ENCODE measurements around the gene QRFPR. TPM values are rescaled to one million over a fixed set of nuclear protein-coding genes. Genes with fewer than 3 reads are reported as not detected.

The QRFPR gene
- total RNA-seq, 6 donors from 2014 or later = not detected

DNA sequence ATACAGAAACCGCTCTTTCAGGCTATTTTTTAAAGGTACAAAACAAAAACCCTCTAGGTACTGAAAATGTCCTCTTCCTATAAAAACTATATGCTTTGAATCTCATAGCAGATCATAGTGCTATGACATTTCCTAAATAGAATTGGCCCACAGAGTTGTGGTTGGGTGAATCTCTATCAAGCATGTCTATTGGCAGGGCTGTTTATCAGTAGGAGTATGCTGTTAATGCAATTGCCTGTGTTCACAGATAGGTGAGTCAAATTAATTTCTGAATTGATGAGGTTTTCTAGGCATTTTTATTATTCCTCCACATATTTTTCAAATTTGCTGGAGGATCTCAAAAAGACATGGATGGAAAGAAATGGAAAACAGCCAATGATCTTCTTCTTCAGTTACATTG is 73.9 kb downstream of the QRFPR start:
- H3K27me3 ChIP-seq = no peaks in the 10 kb centered on the region
- WGBS, 2 donors = 74 to 80% methylated on average over 1 of the region's 1 CpG
- DNase-seq = no peak
- no peak overlapping the region for H3K4me3 ChIP-seq
- H3K27ac ChIP-seq = no peak overlapping the region
- no peaks in the 10 kb centered on the region for H3K9me3 ChIP-seq
- TF ChIP-seq POLR2A (IDR thresholded peaks at IDR 0.05) (no peak), POLR2AphosphoS5 (IDR thresholded peaks at IDR 0.05) (no peak), EP300 (IDR thresholded peaks at IDR 0.05) (no peak)
- TF ChIP-seq, protein P1, sequence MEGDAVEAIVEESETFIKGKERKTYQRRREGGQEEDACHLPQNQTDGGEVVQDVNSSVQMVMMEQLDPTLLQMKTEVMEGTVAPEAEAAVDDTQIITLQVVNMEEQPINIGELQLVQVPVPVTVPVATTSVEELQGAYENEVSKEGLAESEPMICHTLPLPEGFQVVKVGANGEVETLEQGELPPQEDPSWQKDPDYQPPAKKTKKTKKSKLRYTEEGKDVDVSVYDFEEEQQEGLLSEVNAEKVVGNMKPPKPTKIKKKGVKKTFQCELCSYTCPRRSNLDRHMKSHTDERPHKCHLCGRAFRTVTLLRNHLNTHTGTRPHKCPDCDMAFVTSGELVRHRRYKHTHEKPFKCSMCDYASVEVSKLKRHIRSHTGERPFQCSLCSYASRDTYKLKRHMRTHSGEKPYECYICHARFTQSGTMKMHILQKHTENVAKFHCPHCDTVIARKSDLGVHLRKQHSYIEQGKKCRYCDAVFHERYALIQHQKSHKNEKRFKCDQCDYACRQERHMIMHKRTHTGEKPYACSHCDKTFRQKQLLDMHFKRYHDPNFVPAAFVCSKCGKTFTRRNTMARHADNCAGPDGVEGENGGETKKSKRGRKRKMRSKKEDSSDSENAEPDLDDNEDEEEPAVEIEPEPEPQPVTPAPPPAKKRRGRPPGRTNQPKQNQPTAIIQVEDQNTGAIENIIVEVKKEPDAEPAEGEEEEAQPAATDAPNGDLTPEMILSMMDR (IDR thresholded peaks at IDR 0.05) = no peak
- no peaks in the 10 kb centered on the region for H3K36me3 ChIP-seq
- no peaks in the 10 kb centered on the region for H3K4me1 ChIP-seq
- ATAC-seq (ENCODE audit: low FRiP score in 2 of 2) = no peak

DNA sequence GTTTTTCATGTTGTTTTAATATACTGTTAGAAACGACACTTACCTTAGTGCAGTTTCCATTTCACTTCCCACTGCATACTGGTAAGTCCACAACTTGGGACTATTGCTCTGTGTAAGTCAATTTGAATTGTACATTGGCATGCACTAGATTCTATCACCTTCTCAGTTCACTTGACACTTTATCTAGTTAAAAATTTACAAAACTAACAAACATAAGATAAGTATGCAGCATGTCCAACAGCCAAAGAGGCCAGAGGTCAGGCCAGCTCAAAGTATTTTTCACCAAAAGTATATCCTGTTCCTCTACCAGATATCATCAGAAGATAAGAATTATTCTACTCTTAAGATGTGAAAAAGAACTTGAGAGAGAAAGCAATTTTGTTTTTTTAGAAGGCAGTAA is 75.9 kb downstream of the QRFPR start:
- Histone ChIP-seq H3K27ac (no peak overlapping the region), H3K4me1 (no peaks in the 10 kb centered on the region), H3K36me3 (no peaks in the 10 kb centered on the region), H3K27me3 (no peaks in the 10 kb centered on the region), H3K4me3 (no peak overlapping the region), H3K9me3 (no peaks in the 10 kb centered on the region)
- WGBS, 2 donors = 61 to 67% methylated on average over 1 of the region's 1 CpG
- TF ChIP-seq POLR2A (IDR thresholded peaks at IDR 0.05) (no peak), EP300 (IDR thresholded peaks at IDR 0.05) (no peak), POLR2AphosphoS5 (IDR thresholded peaks at IDR 0.05) (no peak)
- TF ChIP-seq, protein P1 (IDR thresholded peaks at IDR 0.05) = no peak
- no peak for DNase-seq
- ATAC-seq (ENCODE audit: low FRiP score in 2 of 2) = no peak

DNA sequence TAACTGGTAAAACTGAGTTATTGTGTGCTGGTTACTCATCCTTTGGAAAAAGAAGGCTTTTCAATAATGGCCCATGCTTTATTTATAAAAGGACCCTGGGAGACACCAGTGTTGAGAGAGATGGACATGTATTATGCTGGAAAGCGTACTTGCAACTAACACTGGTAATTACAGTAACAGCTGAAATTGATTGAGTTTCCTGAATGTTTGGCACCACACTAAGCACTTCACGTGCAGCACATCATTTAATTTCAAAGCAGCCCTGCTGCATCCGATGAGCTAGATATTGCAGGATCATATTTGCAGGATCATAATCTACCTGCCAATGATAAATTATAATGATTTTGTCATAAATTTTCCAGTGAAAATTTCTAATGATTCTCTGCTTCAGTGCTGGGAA is 81.5 kb downstream of the QRFPR start:
- H3K4me1 ChIP-seq = no peaks in the 10 kb centered on the region
- no peak for ATAC-seq (ENCODE audit: low FRiP score in 2 of 2)
- H3K4me3 ChIP-seq = no peak overlapping the region
- H3K36me3 ChIP-seq = no peaks in the 10 kb centered on the region
- TF ChIP-seq, protein P1 (IDR thresholded peaks at IDR 0.05) = no peak
- TF ChIP-seq POLR2AphosphoS5 (IDR thresholded peaks at IDR 0.05) = no peak
- no peak for TF ChIP-seq EP300 (IDR thresholded peaks at IDR 0.05)
- TF ChIP-seq POLR2A (IDR thresholded peaks at IDR 0.05) = no peak
- H3K27ac ChIP-seq = no peak overlapping the region
- H3K27me3 ChIP-seq = no peaks in the 10 kb centered on the region
- 73 to 78% methylated on average over 3 of the region's 3 CpGs for WGBS, 2 donors
- no peak for DNase-seq
- no peaks in the 10 kb centered on the region for H3K9me3 ChIP-seq

DNA sequence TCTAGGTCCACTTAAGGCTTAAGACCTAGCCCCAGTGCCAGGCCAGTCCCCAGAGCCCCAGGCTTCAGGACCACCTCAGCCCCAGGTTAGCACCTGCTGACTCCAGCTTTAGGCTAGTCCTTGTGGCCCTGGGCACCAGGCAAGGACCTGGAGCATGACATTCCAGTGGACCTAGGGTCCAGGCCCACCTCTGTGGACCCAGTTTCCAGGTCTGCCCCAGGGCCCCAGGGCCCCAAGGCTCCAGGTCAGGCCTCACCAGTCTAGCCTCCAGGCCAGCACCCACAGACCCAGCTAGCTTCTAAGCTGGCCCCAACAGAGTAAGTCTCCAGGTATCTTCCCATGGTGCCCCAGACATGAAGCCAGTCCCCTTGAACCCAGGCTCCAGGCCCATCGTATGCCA is 97.5 kb downstream of the QRFPR start:
- TF ChIP-seq EP300 (IDR thresholded peaks at IDR 0.05) = no peak
- TF ChIP-seq, protein P1 (IDR thresholded peaks at IDR 0.05) = no peak
- no peak for TF ChIP-seq POLR2AphosphoS5 (IDR thresholded peaks at IDR 0.05)
- Histone ChIP-seq H3K36me3 (no peaks in the 10 kb centered on the region), H3K4me1 (no peaks in the 10 kb centered on the region), H3K27me3 (no peaks in the 10 kb centered on the region), H3K9me3 (no peaks in the 10 kb centered on the region), H3K27ac (no peak overlapping the region), H3K4me3 (no peak overlapping the region)
- ATAC-seq (ENCODE audit: low FRiP score in 2 of 2) (peak; percentile 21 to 22), DNase-seq (peak in 1 of 2 donors; percentile 24)
- WGBS, 2 donors = 88% methylated on average over 1 of the region's 1 CpG; no CpG with 5 or more reads in 1 of the 2 donors

DNA sequence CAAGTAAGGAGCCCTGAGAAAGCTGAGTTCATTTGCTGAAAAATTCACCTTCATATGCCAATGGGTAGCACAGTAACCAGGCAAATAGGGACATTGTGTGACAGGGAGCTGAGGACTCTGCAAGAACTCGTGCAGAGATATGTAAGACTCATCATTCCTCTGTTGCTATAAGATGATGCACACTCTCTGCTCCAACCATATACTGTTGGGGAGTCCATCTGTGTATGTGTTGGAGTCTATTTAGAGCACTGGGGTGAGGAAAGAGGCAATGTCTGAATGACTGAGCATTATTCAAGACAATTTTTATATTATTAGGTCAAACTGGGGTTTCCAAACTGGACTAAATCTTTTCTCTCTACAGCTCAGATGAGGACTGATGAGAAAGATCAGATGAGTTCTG is 100.4 kb downstream of the QRFPR start:
- H3K27ac ChIP-seq = no peak overlapping the region
- H3K9me3 ChIP-seq = no peaks in the 10 kb centered on the region
- WGBS, 2 donors = 65 to 80% methylated on average over 1 of the region's 1 CpG
- no peaks in the 10 kb centered on the region for H3K27me3 ChIP-seq
- TF ChIP-seq, protein P1 (IDR thresholded peaks at IDR 0.05) = no peak
- TF ChIP-seq POLR2A (IDR thresholded peaks at IDR 0.05) = no peak
- no peak for TF ChIP-seq EP300 (IDR thresholded peaks at IDR 0.05)
- TF ChIP-seq POLR2AphosphoS5 (IDR thresholded peaks at IDR 0.05) = no peak
- H3K4me1 ChIP-seq = no peaks in the 10 kb centered on the region
- ATAC-seq (ENCODE audit: low FRiP score in 2 of 2) (no peak), DNase-seq (no peak)
- no peaks in the 10 kb centered on the region for H3K36me3 ChIP-seq
- H3K4me3 ChIP-seq = no peak overlapping the region

All from upper lobe of left lung (tissue), 6 donors.